IMR-90 (cell line): ENCODE results near the gene RNF123. TPM values are rescaled to one million over a fixed set of nuclear protein-coding genes. Genes with fewer than 3 reads are reported as not detected.

Experiments
- ATAC-seq: fragments of 200-7000 bp; cut with Tn5 transposase; 2 replicates; pipeline ENCODE4 v1.9.1; 2020; ENCODE audit warnings: low read depth, mild to moderate bottlenecking, moderate library complexity
- BruUV-seq: library from RNA; stranded (reverse); fragments of 400-500 nt; replicated peaks from 2 replicates; lab custom pipeline; 2021; lab: Mats Ljungman, UMichigan
- CTCF ChIA-PET: fragments of 300-600 bp; formaldehyde crosslinking; extraction: SDS; loops from one replicate; lab custom pipeline; 2021; ENCODE audit warnings: antibody characterized with exemption; lab: Yijun Ruan, JAX
- POLR2A ChIA-PET: fragments of 300-600 bp; sonication (Branson Sonifier 250); formaldehyde crosslinking; loops from one replicate; lab custom pipeline; 2022; ENCODE audit warnings: antibody characterized with exemption; ENCODE audit not compliant: unreplicated experiment; lab: Charles Lee
- DNase-seq: peaks from one replicate; pipeline ENCODE4 v3.0.0; 2013
- H2AFZ ChIP-seq: replicated peaks from 2 replicates; pipeline ENCODE3; 2013; ENCODE audit warnings: low read length, mild to moderate bottlenecking; ENCODE audit not compliant: poor library complexity
- H2AK5ac ChIP-seq: 2 replicates; pipeline ENCODE4 v1.6.1; 2013; ENCODE audit warnings: low read depth, low read length, inconsistent platforms
- H2AK9ac ChIP-seq: replicated peaks from 2 replicates; pipeline ENCODE3; 2013; ENCODE audit warnings: mild to moderate bottlenecking, low read depth, low read length, moderate library complexity; ENCODE audit not compliant: poor library complexity
- H2BK120ac ChIP-seq: 2 replicates; pipeline ENCODE4 v1.6.1; 2013; ENCODE audit warnings: low read depth, low read length, inconsistent platforms
- H2BK15ac ChIP-seq: 3 replicates; pipeline ENCODE4 v1.6.1; 2013; ENCODE audit warnings: low read depth, low read length, inconsistent platforms
- H2BK20ac ChIP-seq: 2 replicates; pipeline ENCODE4 v1.6.1; 2013; ENCODE audit warnings: low read depth, mild to moderate bottlenecking, inconsistent platforms, low read length, moderate library complexity
- H2BK5ac ChIP-seq: 2 replicates; pipeline ENCODE4 v1.6.1; 2013; ENCODE audit warnings: mild to moderate bottlenecking, low read depth, low read length, inconsistent platforms; ENCODE audit not compliant: poor library complexity, severe bottlenecking
- H3K14ac ChIP-seq: replicated peaks from 2 replicates; pipeline ENCODE4 v1.6.1; 2013; ENCODE audit warnings: low read depth, low read length, inconsistent platforms
- H3K18ac ChIP-seq: 2 replicates; pipeline ENCODE4 v1.6.1; 2013; ENCODE audit warnings: low read depth, low read length, control low read depth
- H3K23ac ChIP-seq: 2 replicates; pipeline ENCODE4 v1.6.1; 2013; ENCODE audit warnings: low read depth, low read length, inconsistent platforms
- H3K27ac ChIP-seq: 2 replicates; pipeline ENCODE4 v1.5.1; 2013; ENCODE audit warnings: mild to moderate bottlenecking, control low read depth, low read length; ENCODE audit not compliant: insufficient read depth
- H3K27me3 ChIP-seq: 2 replicates; pipeline ENCODE4 v1.6.1; 2013; ENCODE audit warnings: low read length; ENCODE audit not compliant: control insufficient read depth, insufficient read depth
- H3K36me3 ChIP-seq: 2 replicates; pipeline ENCODE4 v1.6.1; 2013; ENCODE audit warnings: low read length, mixed read lengths; ENCODE audit not compliant: control insufficient read depth, insufficient read depth
- H3K4ac ChIP-seq: 2 replicates; pipeline ENCODE4 v1.6.1; 2013; ENCODE audit warnings: low read depth, low read length, inconsistent platforms
- H3K4me1 ChIP-seq: 2 replicates; pipeline ENCODE4 v1.6.1; 2013; ENCODE audit warnings: low read length, mixed read lengths; ENCODE audit not compliant: control insufficient read depth, insufficient read depth
- H3K4me2 ChIP-seq: 2 replicates; pipeline ENCODE4 v1.6.1; 2013; ENCODE audit warnings: low read depth, mild to moderate bottlenecking, control low read depth, low read length, moderate library complexity
- H3K4me3 ChIP-seq: 2 replicates; pipeline ENCODE4 v1.5.1; 2013; ENCODE audit warnings: low read depth, mild to moderate bottlenecking, control low read depth, low read length, moderate library complexity; ENCODE audit not compliant: insufficient read depth
- H3K56ac ChIP-seq: 2 replicates; pipeline ENCODE4 v1.6.1; 2013; ENCODE audit warnings: low read length, inconsistent platforms; ENCODE audit not compliant: insufficient read depth; ENCODE audit errors: extremely low read depth
- H3K79me1 ChIP-seq, 2 experiments: 2 replicates each; pipeline ENCODE4 v1.6.1; 2013; ENCODE audit warnings: low read length in 2 of 2, inconsistent platforms in 1 of 2, low read depth in 1 of 2
- H3K9ac ChIP-seq: 2 replicates; pipeline ENCODE4 v1.6.1; 2013; ENCODE audit warnings: low read depth, low read length, control low read depth
- H3K9me1 ChIP-seq: 2 replicates; pipeline ENCODE4 v1.6.1; 2013; ENCODE audit warnings: low read length, inconsistent platforms; ENCODE audit not compliant: insufficient read depth
- H3K9me3 ChIP-seq: 2 replicates; pipeline ENCODE4 v1.6.1; 2013; ENCODE audit warnings: low read length; ENCODE audit not compliant: control insufficient read depth, insufficient read depth
- H4K20me1 ChIP-seq: 2 replicates; pipeline ENCODE4 v1.6.1; 2013; ENCODE audit warnings: low read length, inconsistent platforms; ENCODE audit not compliant: insufficient read depth
- H4K5ac ChIP-seq: 2 replicates; pipeline ENCODE4 v1.6.1; 2013; ENCODE audit warnings: mild to moderate bottlenecking, low read depth, low read length, control low read depth
- H4K8ac ChIP-seq, 2 experiments: 2 replicates each; pipeline ENCODE4 v1.6.1; 2013; ENCODE audit warnings: low read depth in 2 of 2, low read length in 2 of 2, control low read depth in 1 of 2, inconsistent platforms in 1 of 2
- H4K91ac ChIP-seq: 2 replicates; pipeline ENCODE4 v1.6.1; 2013; ENCODE audit warnings: low read depth, low read length, inconsistent platforms; ENCODE audit not compliant: insufficient read depth
- BHLHE40 ChIP-seq: fragments of 150-350 bp; IDR thresholded peaks from 2 replicates; pipeline ENCODE4 v1.6.1; 2016; ENCODE audit warnings: mild to moderate bottlenecking, low read depth, low read length
- CEBPB ChIP-seq: IDR thresholded peaks from 2 replicates; pipeline ENCODE4 v1.6.1; 2012; ENCODE audit warnings: low read depth, low read length, improper control_type of control experiment
- CHD1 ChIP-seq: IDR thresholded peaks from 2 replicates; pipeline ENCODE4 v1.6.1; 2012; ENCODE audit warnings: low read depth, low read length, improper control_type of control experiment
- CTCF ChIP-seq: conservative IDR thresholded peaks from 2 replicates; pipeline ENCODE4 v1.5.1; 2012; ENCODE audit warnings: mild to moderate bottlenecking, low read depth, low read length, improper control_type of control experiment
- ELK1 ChIP-seq: fragments of 150-350 bp; IDR thresholded peaks from 2 replicates; pipeline ENCODE4 v1.6.1; 2016; ENCODE audit warnings: low read depth, mild to moderate bottlenecking, low read length, moderate library complexity, borderline replicate concordance
- MAFK ChIP-seq: IDR thresholded peaks from 2 replicates; pipeline ENCODE4 v1.6.1; 2012; ENCODE audit warnings: low read depth, low read length, improper control_type of control experiment
- MAZ ChIP-seq: IDR thresholded peaks from 2 replicates; pipeline ENCODE4 v1.6.1; 2012; ENCODE audit warnings: low read depth, mild to moderate bottlenecking, low read length, improper control_type of control experiment, moderate library complexity, borderline replicate concordance
- MXI1 ChIP-seq: IDR thresholded peaks from 2 replicates; pipeline ENCODE4 v1.6.1; 2012; ENCODE audit warnings: low read depth, mild to moderate bottlenecking, low read length, moderate library complexity, borderline replicate concordance
- NFE2L2 ChIP-seq: fragments of 150-350 bp; IDR thresholded peaks from 2 replicates; pipeline ENCODE4 v1.6.1; 2016; ENCODE audit warnings: low read depth, mild to moderate bottlenecking, low read length
- RAD21 ChIP-seq: IDR thresholded peaks from 2 replicates; pipeline ENCODE4 v1.6.1; 2012; ENCODE audit warnings: low read length, improper control_type of control experiment
- RCOR1 ChIP-seq: IDR thresholded peaks from 2 replicates; pipeline ENCODE4 v1.6.1; 2012; ENCODE audit warnings: mild to moderate bottlenecking, low read length, improper control_type of control experiment; ENCODE audit not compliant: insufficient replicate concordance
- RFX5 ChIP-seq: IDR thresholded peaks from 2 replicates; pipeline ENCODE4 v1.8.0; 2012; ENCODE audit warnings: low read depth, mild to moderate bottlenecking, low read length, moderate library complexity
- USF2 ChIP-seq: fragments of 150-350 bp; IDR thresholded peaks from 2 replicates; pipeline ENCODE4 v1.6.1; 2017; ENCODE audit warnings: mild to moderate bottlenecking, antibody characterized with exemption, low read length, low read depth
- WGBS, 2 experiments: methylation state at CpG; one replicate each; pipeline versions ENCODE4 v1.1.5 to v1.1.7; 2013; ENCODE audit warnings: missing lambda C conversion rate in 2 of 2; ENCODE audit not compliant: insufficient read length in 1 of 2; ENCODE audit errors: extremely low coverage in 2 of 2; 5-methylcytosine and 5-hydroxymethylcytosine counted together
- dilution Hi-C: fragments of 300-500 bp; cut with HindIII; formaldehyde crosslinking; loops from one replicate; pipeline ENCODE4 v1.14.3; 2018; ENCODE audit warnings: low sequenced_read_pairs; ENCODE audit not compliant: unreplicated experiment
- in situ Hi-C: fragments of 300-500 bp; cut with MboI; formaldehyde crosslinking; loops from 3 replicates; pipeline ENCODE4 v1.14.3; 2019; ENCODE audit warnings: low sequenced_read_pairs, inconsistent platforms, mixed read lengths
- intact Hi-C: fragments of 100-400 bp; cut with micrococcal nuclease; formaldehyde crosslinking; loops from 2 replicates; pipeline ENCODE4 v1.10.0; 2022
- polyA plus RNA-seq, 3 experiments: library from polyadenylated mRNA; depleted of rRNA; stranded (reverse); fragments of >200 nt; gene quantifications; 2 replicates each; pipeline ENCODE4 v1.2.3, GENCODE V29; 2012; ENCODE audit warnings: low replicate concordance in 1 of 3
- total RNA-seq: library from RNA; depleted of rRNA; stranded (reverse); fragments of >200 nt; gene quantifications from 2 replicates; pipeline ENCODE4 v1.2.3, GENCODE V29; 2012

The RNF123 gene
- total and polyA plus RNA-seq, 2 of the 4 experiments (the other 2 are of a cell fraction), result 13.4 to 37.7 TPM

DNA sequence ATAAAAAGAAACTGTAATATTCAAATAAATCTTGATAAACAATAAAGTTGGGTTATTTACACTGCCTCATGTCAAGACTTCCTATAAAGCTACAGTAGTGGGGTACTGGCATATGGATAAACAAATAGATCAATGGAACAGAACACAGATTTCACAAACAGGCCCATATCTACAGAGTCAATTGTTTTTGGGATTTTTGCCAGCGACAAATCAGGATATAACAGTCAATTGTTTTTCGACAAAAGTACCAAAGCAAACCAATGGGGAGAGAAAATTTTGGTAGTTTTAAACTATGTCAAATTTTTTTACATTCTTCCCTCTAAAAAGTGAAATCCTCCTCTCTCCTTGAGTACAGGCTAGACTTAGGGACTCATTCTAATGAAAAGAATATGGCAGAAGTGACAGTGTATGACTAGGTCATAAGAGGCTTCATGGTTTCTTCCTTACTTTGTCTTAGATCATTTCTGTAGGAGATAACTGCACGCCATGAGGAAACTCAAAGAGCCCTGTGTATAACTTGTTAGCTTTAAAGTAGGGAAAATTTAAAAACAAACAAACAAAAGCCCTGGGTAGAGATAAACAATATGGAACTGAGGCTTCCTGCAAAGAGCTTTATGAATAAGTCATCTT lies 80.0 kb downstream of the RNF123 start:
- Histone ChIP-seq H2AK5ac (no peak overlapping the region), H3K23ac (no peak overlapping the region), H2BK20ac (no peak overlapping the region), H3K18ac (peak overlapping the region; percentile 29; the same call in 1 of the 2 replicates), H2AK9ac (no peak overlapping the region), H2BK15ac (no peak overlapping the region), H3K14ac (no peak overlapping the region), H3K56ac (no peak overlapping the region), H2BK120ac (no peak overlapping the region), H2AFZ (no peak overlapping the region), H3K9ac (no peak overlapping the region), H3K9me1 (peaks cover 3% of the 10 kb centered on the region; the same call in 1 of the 2 replicates), H3K27ac (no peak overlapping the region; the same call in 1 of the 2 replicates), H3K9me3 (no peaks in the 10 kb centered on the region), H4K8ac (no peak overlapping the region), H4K20me1 (peaks cover 60% of the 10 kb centered on the region), H4K91ac (no peak overlapping the region), H3K27me3 (no peaks in the 10 kb centered on the region), H3K4me2 (no peak overlapping the region), H3K4ac (no peak overlapping the region), H2BK5ac (peak overlapping the region; percentile 65), H3K36me3 (peaks cover 4% of the 10 kb centered on the region; the same call in 1 of the 2 replicates), H3K79me1 (peaks cover 28 to 56% of the 10 kb centered on the region in 2 experiments), H3K4me3 (no peak overlapping the region), H3K4me1 (peaks cover 7% of the 10 kb centered on the region), H4K5ac (no peak overlapping the region)
- no CpG with 5 or more reads among the region's 3 CpGs for WGBS, 2 experiments
- CTCF ChIA-PET, result interaction anchor here (1.4 kb wide), 1 partner anchor 30 kb away, joined by 3 read pairs; the partner anchor contains the start of gene CDHR4
- TSS peak; percentile 7 for BruUV-seq
- dilution Hi-C loops, result no loop called here
- TF ChIP-seq CTCF, result no peak
- TF ChIP-seq CEBPB, result no peak
- no peak for TF ChIP-seq NFE2L2
- no peak for TF ChIP-seq RFX5
- TF ChIP-seq BHLHE40, result no peak
- TF ChIP-seq RCOR1, result no peak
- TF ChIP-seq RAD21, result no peak
- TF ChIP-seq USF2, result no peak
- TF ChIP-seq MXI1, result no peak
- TF ChIP-seq MAZ, result no peak
- no peak for TF ChIP-seq MAFK
- TF ChIP-seq CHD1, result no peak
- no peak for TF ChIP-seq ELK1
- ATAC-seq, result peak; percentile 77
- intact Hi-C loops, result no loop called here
- POLR2A ChIA-PET, result no interaction called here
- DNase-seq, result peak; percentile 55
- in situ Hi-C loops, result no loop called here
